ENCODE data around the gene GMCL1. TPM values are rescaled to one million over a fixed set of nuclear protein-coding genes. Genes with fewer than 3 reads are reported as not detected.

GMCL1 gene
- total RNA-seq, 2 experiments from 2014 or later, result 29.7 to 29.8 TPM

DNA sequence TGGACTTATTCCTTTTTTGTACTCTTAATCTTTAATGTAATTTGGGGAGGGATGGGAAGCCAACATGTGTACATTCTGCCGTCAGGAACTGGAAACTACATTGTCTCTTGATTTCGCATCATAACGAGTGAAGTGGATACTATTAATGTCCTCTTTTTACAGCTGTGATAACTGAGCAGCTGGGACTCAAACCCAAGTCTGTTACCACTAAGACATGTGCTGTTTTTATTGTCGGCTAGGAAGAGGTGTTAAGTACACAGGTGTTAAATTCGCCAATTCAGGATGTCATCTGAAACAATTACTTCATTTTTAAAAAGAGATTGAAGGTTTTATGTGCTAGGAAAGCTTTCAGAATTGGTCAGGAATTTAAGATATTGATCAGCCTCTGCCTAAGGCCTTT is 6.9 kb downstream of the GMCL1 start:
- no peak overlapping the region for H3K4me3 Mint-ChIP-seq
- Histone ChIP-seq H3K27ac (ENCODE audit: low read depth in 1 of 2, low read length in 2 of 2) (no peak overlapping the region), H3K4me1 (ENCODE audit: insufficient read depth, low read length) (peaks cover 16% of the 10 kb centered on the region), H3K9me3 (ENCODE audit: control insufficient read depth in 1 of 2, insufficient read depth in 1 of 2, low read length in 2 of 2) (no peaks in the 10 kb centered on the region), H3K36me3 (ENCODE audit: insufficient read depth, low read length) (peaks cover 28% of the 10 kb centered on the region), H3K27me3 (ENCODE audit: control insufficient read depth in 1 of 2, insufficient read depth in 2 of 2, low read length in 2 of 2) (no peaks in the 10 kb centered on the region), H3K4me3 (ENCODE audit: low read length) (no peak overlapping the region)
- TF ChIP-seq, protein P1, sequence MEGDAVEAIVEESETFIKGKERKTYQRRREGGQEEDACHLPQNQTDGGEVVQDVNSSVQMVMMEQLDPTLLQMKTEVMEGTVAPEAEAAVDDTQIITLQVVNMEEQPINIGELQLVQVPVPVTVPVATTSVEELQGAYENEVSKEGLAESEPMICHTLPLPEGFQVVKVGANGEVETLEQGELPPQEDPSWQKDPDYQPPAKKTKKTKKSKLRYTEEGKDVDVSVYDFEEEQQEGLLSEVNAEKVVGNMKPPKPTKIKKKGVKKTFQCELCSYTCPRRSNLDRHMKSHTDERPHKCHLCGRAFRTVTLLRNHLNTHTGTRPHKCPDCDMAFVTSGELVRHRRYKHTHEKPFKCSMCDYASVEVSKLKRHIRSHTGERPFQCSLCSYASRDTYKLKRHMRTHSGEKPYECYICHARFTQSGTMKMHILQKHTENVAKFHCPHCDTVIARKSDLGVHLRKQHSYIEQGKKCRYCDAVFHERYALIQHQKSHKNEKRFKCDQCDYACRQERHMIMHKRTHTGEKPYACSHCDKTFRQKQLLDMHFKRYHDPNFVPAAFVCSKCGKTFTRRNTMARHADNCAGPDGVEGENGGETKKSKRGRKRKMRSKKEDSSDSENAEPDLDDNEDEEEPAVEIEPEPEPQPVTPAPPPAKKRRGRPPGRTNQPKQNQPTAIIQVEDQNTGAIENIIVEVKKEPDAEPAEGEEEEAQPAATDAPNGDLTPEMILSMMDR (IDR thresholded peaks at IDR 0.05), result no peak
- H3K4me1 Mint-ChIP-seq (ENCODE audit: low read depth), result peaks cover 53% of the 10 kb centered on the region
- H3K27me3 Mint-ChIP-seq, result no peaks in the 10 kb centered on the region
- H3K27ac Mint-ChIP-seq, result no peak overlapping the region
- ATAC-seq (ENCODE audit: poor library complexity) (no peak), DNase-seq (no peak)
- H3K9me3 Mint-ChIP-seq, result no peaks in the 10 kb centered on the region
- ChIA-PET CTCF (no interaction called here), POLR2A (interaction anchor here (1.4 kb wide), 1 partner anchor 399 kb away, joined by 4 read pairs; the partner anchor contains the start of gene NFU1)
- peaks cover 69% of the 10 kb centered on the region for H3K36me3 Mint-ChIP-seq (ENCODE audit: low read depth)
- intact Hi-C loops (cut with DNase I, micrococcal nuclease), result loop anchor here in 1 of 2 experiments (10.0 kb wide), 1 partner anchor 228 kb away; no protein-coding TSS in a partner anchor

DNA sequence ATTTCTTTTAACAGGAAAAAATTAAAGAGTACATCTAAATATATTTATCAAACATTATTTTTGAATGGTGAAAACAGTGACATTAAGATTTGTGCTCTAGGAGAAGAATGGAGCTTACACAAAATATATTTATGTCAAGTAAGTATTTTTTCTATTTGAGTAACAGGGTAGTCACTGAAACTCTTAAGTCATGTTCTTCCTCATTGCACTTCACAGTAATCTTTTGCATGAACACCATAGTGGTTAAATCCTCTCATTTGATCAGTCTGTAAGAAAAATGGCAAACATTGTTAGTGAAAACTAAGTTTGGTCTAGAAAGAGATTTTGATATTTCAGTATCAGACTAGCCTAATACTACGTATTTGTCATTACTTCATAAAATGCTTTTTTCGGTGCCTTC is 8.1 kb downstream of the GMCL1 start:
- H3K27me3 Mint-ChIP-seq, result no peaks in the 10 kb centered on the region
- no peaks in the 10 kb centered on the region for H3K27me3 ChIP-seq (ENCODE audit: control insufficient read depth in 1 of 2, insufficient read depth in 2 of 2, low read length in 2 of 2)
- ChIA-PET POLR2A (no interaction called here), CTCF (no interaction called here)
- no peak overlapping the region for H3K4me3 Mint-ChIP-seq
- ATAC-seq (ENCODE audit: poor library complexity), result no peak
- no peak overlapping the region for H3K27ac ChIP-seq (ENCODE audit: low read depth in 1 of 2, low read length in 2 of 2)
- no peaks in the 10 kb centered on the region for H3K9me3 ChIP-seq (ENCODE audit: control insufficient read depth in 1 of 2, insufficient read depth in 1 of 2, low read length in 2 of 2)
- no peaks in the 10 kb centered on the region for H3K9me3 Mint-ChIP-seq
- peaks cover 75% of the 10 kb centered on the region for H3K36me3 Mint-ChIP-seq (ENCODE audit: low read depth)
- no peak for DNase-seq
- peaks cover 30% of the 10 kb centered on the region for H3K36me3 ChIP-seq (ENCODE audit: insufficient read depth, low read length)
- peaks cover 43% of the 10 kb centered on the region for H3K4me1 Mint-ChIP-seq (ENCODE audit: low read depth)
- no peak overlapping the region for H3K27ac Mint-ChIP-seq
- peaks cover 8% of the 10 kb centered on the region for H3K4me1 ChIP-seq (ENCODE audit: insufficient read depth, low read length)
- TF ChIP-seq, protein P1 (IDR thresholded peaks at IDR 0.05), result no peak
- H3K4me3 ChIP-seq (ENCODE audit: low read length), result no peak overlapping the region
- intact Hi-C loops (cut with DNase I, micrococcal nuclease), result loop anchor here in 1 of 2 experiments (10.0 kb wide), 1 partner anchor 227 kb away; no protein-coding TSS in a partner anchor

DNA sequence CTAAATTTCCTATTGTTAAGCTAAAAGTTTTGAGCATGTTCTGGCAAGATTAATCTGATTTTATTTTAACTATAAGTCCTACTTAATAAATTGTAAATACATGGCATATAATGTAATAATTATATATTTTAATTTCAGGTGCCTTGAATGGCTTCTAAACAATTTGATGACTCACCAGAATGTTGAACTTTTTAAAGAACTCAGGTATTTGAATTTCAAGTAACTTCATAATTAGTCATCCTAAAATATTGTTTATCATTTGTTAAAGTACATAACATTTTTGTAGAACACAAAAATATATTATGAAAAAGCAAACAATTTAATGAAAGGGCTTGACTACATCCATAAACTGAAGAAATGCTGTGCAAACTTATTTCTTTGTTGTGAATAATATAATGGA is 14.5 kb downstream of the GMCL1 start:
- TF ChIP-seq, protein P1 (IDR thresholded peaks at IDR 0.05), result no peak

More for the DNA sequence above, 14.5 kb downstream of the GMCL1 start:
- H3K4me3 ChIP-seq (ENCODE audit: low read length), result no peak overlapping the region
- POLR2A ChIA-PET, result no interaction called here
- peaks cover 53% of the 10 kb centered on the region for H3K36me3 ChIP-seq (ENCODE audit: insufficient read depth, low read length)
- intact Hi-C loops (cut with DNase I, micrococcal nuclease), result no loop called here
- no peaks in the 10 kb centered on the region for H3K27me3 Mint-ChIP-seq
- H3K4me1 Mint-ChIP-seq (ENCODE audit: low read depth), result no peaks in the 10 kb centered on the region
- DNase-seq (no peak), ATAC-seq (ENCODE audit: poor library complexity) (no peak)
- H3K4me1 ChIP-seq (ENCODE audit: insufficient read depth, low read length), result no peaks in the 10 kb centered on the region
- no peaks in the 10 kb centered on the region for H3K9me3 Mint-ChIP-seq
- H3K9me3 ChIP-seq (ENCODE audit: control insufficient read depth in 1 of 2, insufficient read depth in 1 of 2, low read length in 2 of 2), result no peaks in the 10 kb centered on the region
- no peak overlapping the region for H3K27ac ChIP-seq (ENCODE audit: low read depth in 1 of 2, low read length in 2 of 2)
- H3K4me3 Mint-ChIP-seq, result no peak overlapping the region
- CTCF ChIA-PET, result no interaction called here
- H3K36me3 Mint-ChIP-seq (ENCODE audit: low read depth), result peaks cover 73% of the 10 kb centered on the region
- H3K27me3 ChIP-seq (ENCODE audit: control insufficient read depth in 1 of 2, insufficient read depth in 2 of 2, low read length in 2 of 2), result no peaks in the 10 kb centered on the region
- no peak overlapping the region for H3K27ac Mint-ChIP-seq

Measured in CD4-positive, alpha-beta T cell (primary cell).